ENCODE results near the gene ACOXL. TPM values are rescaled to one million over a fixed set of nuclear protein-coding genes. Genes with fewer than 3 reads are reported as not detected.

ACOXL gene
- total and polyA plus RNA-seq, 2 of the 8 experiments (the other 6 are each of a cell fraction or from before 2014, with no cell fraction given) = 11.4 to 20.6 TPM

- no peak overlapping the region for H4K8ac ChIP-seq (ENCODE audit: extremely low read depth, insufficient read depth, low read length)
- H3K4ac ChIP-seq (replicated peaks; ENCODE audit: insufficient read length, low read depth, low read length) = no peak overlapping the region
- ChIA-PET POLR2A (ENCODE audit: partially characterized antibody) (interaction anchor here (1.0 to 2.0 kb wide), 2 partner anchors 12 to 13 kb away, joined by 3 to 8 read pairs; partner anchors contain the start of gene BCL2L11), CTCF (ENCODE audit: partially characterized antibody) (interaction anchor here (0.8 to 2.0 kb wide), 4 partner anchors 9 to 23 kb away, joined by 3 to 10 read pairs (median 6); no protein-coding TSS in a partner anchor)
- H2AK5ac ChIP-seq (ENCODE audit: low read depth, low read length) = no peak overlapping the region
- no peak overlapping the region for H3K56ac ChIP-seq (replicated peaks; ENCODE audit: insufficient read length, low read depth, low read length)
- H3K23me2 ChIP-seq (ENCODE audit: low read depth, low read length) = no peaks in the 10 kb centered on the region
- H3K9ac ChIP-seq (replicated peaks in 1 of 4; ENCODE audit: extremely low read depth in 1 of 4, low read depth in 3 of 4, low read length in 3 of 4) = no peak overlapping the region
- H3K4me1 ChIP-seq (replicated peaks in 1 of 4; ENCODE audit: control insufficient read depth in 3 of 4, insufficient read depth in 4 of 4, low read length in 3 of 4) = peaks cover 0 to 5% (median 0%) of the 10 kb centered on the region in 4 experiments; a peak in 2 of 7 replicates
- no peak overlapping the region for H3K14ac ChIP-seq (ENCODE audit: insufficient read length)
- peaks cover 3 to 20% of the 10 kb centered on the region in 2 experiments for H4K20me1 ChIP-seq (replicated peaks in 1 of 2; ENCODE audit: control insufficient read depth in 1 of 2, insufficient read depth in 2 of 2, low read length in 2 of 2)
- H2BK5ac ChIP-seq (ENCODE audit: low read depth, low read length) = no peak overlapping the region
- no peak overlapping the region for H2AFZ ChIP-seq (ENCODE audit: low read length)
- no peak overlapping the region for H3K4me3 ChIP-seq (ENCODE audit: extremely low read depth in 1 of 4, insufficient read depth in 2 of 4, low read depth in 3 of 4, low read length in 4 of 4)
- FAIRE-seq (no peak), DNase-seq (ENCODE audit: low read depth in 1 of 2, low spot score in 2 of 2) (no peak)
- H2BK12ac ChIP-seq (ENCODE audit: low read depth, low read length) = no peak overlapping the region
- H3K27me3 ChIP-seq (replicated peaks in 1 of 4; ENCODE audit: control insufficient read depth in 3 of 4, extremely low read depth in 1 of 4, insufficient read depth in 3 of 4, low read length in 3 of 4) = no peaks in the 10 kb centered on the region
- H3K9me3 ChIP-seq (ENCODE audit: insufficient read depth in 2 of 2, low read depth in 1 of 2, low read length in 1 of 2) = no peaks in the 10 kb centered on the region
- 84% methylated on average over 2 of the region's 2 CpGs; no CpG with 5 or more reads in 1 of the 2 experiments for whole genome bisulfite sequencing, 2 experiments (ENCODE audit: extremely low coverage in 1 of 2, insufficient coverage in 1 of 2, insufficient read length in 1 of 2, insufficient replicate concordance in 2 of 2, low coverage in 1 of 2, low lambda C conversion rate in 2 of 2, missing lambda C conversion rate in 1 of 2)
- no peak overlapping the region for H3K27ac ChIP-seq (ENCODE audit: low read depth, low read length)
- H3K79me1 ChIP-seq (ENCODE audit: low read depth, low read length) = peaks cover 12% of the 10 kb centered on the region
- no peak overlapping the region for H3K23ac ChIP-seq (ENCODE audit: insufficient read length)
- H2BK15ac ChIP-seq (ENCODE audit: low read length) = no peak overlapping the region
- peaks cover 2 to 29% (median 8%) of the 10 kb centered on the region in 4 experiments; a peak in 6 of 8 replicates for H3K36me3 ChIP-seq (ENCODE audit: control insufficient read depth in 2 of 4, insufficient read depth in 4 of 4, low read length in 3 of 4)
- no peak overlapping the region for H2BK20ac ChIP-seq (ENCODE audit: low read length)
- peaks cover 5 to 81% of the 10 kb centered on the region in 2 experiments; a peak in 3 of 4 replicates for H3K79me2 ChIP-seq (ENCODE audit: control insufficient read depth in 1 of 2, insufficient read depth in 2 of 2, low read length in 2 of 2)
- H3K4me2 ChIP-seq (ENCODE audit: insufficient read depth in 1 of 2, low read depth in 2 of 2, low read length in 2 of 2) = no peak overlapping the region
- no peak overlapping the region for H4K5ac ChIP-seq (ENCODE audit: insufficient read length, low read depth, low read length)
- H4K91ac ChIP-seq (replicated peaks; ENCODE audit: insufficient read length, low read length) = no peak overlapping the region
- H2BK120ac ChIP-seq (replicated peaks; ENCODE audit: low read depth, low read length) = no peak overlapping the region
- H3K18ac ChIP-seq (ENCODE audit: extremely low read depth, low read length) = no peak overlapping the region
- TF ChIP-seq RFX5 (IDR thresholded peaks at IDR 0.05; ENCODE audit: borderline replicate concordance, low read depth, low read length) (no peak), MAFK (IDR thresholded peaks at IDR 0.05; ENCODE audit: low read depth, low read length) (no peak), BCL11A (IDR thresholded peaks at IDR 0.05; ENCODE audit: low read depth in 2 of 2, low read length in 2 of 2) (no peak), CTBP2 (IDR thresholded peaks at IDR 0.05; ENCODE audit: borderline replicate concordance, insufficient read depth, insufficient read length, low read length) (no peak), SAP30 (IDR thresholded peaks at IDR 0.05; ENCODE audit: insufficient read depth, insufficient replicate concordance, low read length) (no peak), TCF12 (IDR thresholded peaks at IDR 0.05; ENCODE audit: low read depth, low read length) (no peak), JUN (IDR thresholded peaks at IDR 0.05; ENCODE audit: low read depth, low read length) (no peak), NANOG (IDR thresholded peaks at IDR 0.05; ENCODE audit: insufficient read depth, low read depth, low read length, poor library complexity, severe bottlenecking) (no peak), SUZ12 (IDR thresholded peaks at IDR 0.05; ENCODE audit: low read length) (no peak), TBP (IDR thresholded peaks at IDR 0.05; ENCODE audit: low read depth, low read length) (no peak), ATF3 (IDR thresholded peaks at IDR 0.05; ENCODE audit: insufficient read depth, low read depth, low read length) (no peak), RAD21 (IDR thresholded peaks at IDR 0.05 in 1 of 2, conservative IDR thresholded peaks at IDR 0.05 in 1 of 2; ENCODE audit: low read depth in 2 of 2, low read length in 2 of 2) (no peak)
Measured at GRCh38 chr2:111133603-111134002, 401.2 kb downstream of the ACOXL start.
